HG02981 (cell line): ENCODE measurements around the gene REXO4.
"Not testable (repeated sequence)": the region's sequence is repeated elsewhere in the genome, so short reads cannot be mapped to it uniquely, and the experiment has no call there.

Experiments
- ATAC-seq: cut with Tn5 transposase; IDR thresholded peaks from one replicate; pipeline ENCODE4 v1.9.1; 2021; ENCODE audit warnings: mild to moderate bottlenecking, moderate library complexity; ENCODE audit not compliant: unreplicated experiment

REXO4 gene

GRCh38 chr9:133390713-133391112 is 27.1 kb downstream of the REXO4 start:
- ATAC-seq = no peak

GRCh38 chr9:133389562-133389961 is 28.2 kb downstream of the REXO4 start:
- no peak for ATAC-seq

GRCh38 chr9:133389025-133389557 is 28.7 kb downstream of the REXO4 start:
- ATAC-seq = no peak

- no peak for ATAC-seq
Observed at GRCh38 chr9:133387680-133388079, 30.1 kb downstream of the REXO4 start.

GRCh38 chr9:133386338-133386737 is 31.5 kb downstream of the REXO4 start:
- no peak for ATAC-seq

GRCh38 chr9:133385452-133385851 is 32.4 kb downstream of the REXO4 start:
- ATAC-seq = no peak

- ATAC-seq = no peak
Observed at GRCh38 chr9:133384736-133385321, 33.0 kb downstream of the REXO4 start.

GRCh38 chr9:133383438-133383837 is 34.4 kb downstream of the REXO4 start:
- ATAC-seq = no peak

GRCh38 chr9:133382507-133383141 is 35.2 kb downstream of the REXO4 start:
- no peak for ATAC-seq

- ATAC-seq = no peak
Observed at GRCh38 chr9:133380734-133381133, 37.1 kb downstream of the REXO4 start.

- ATAC-seq = no peak
Observed at GRCh38 chr9:133379153-133380086, 38.4 kb downstream of the REXO4 start.

- no peak for ATAC-seq
Observed at GRCh38 chr9:133378408-133378962, 39.3 kb downstream of the REXO4 start.

GRCh38 chr9:133377721-133378216 is 40.0 kb downstream of the REXO4 start:
- no peak for ATAC-seq

GRCh38 chr9:133377280-133377679 is 40.5 kb downstream of the REXO4 start:
- not testable (repeated sequence) for ATAC-seq

GRCh38 chr9:133375724-133376654 is 41.8 kb downstream of the REXO4 start, which contains the start of the genes STKLD1 and SURF4:
STKLD1 (plus strand) TSS chr9:133376366; CDS start chr9:133376474, 108 bp downstream.
SURF4 (minus strand) TSS chr9:133376060; CDS start chr9:133375969, 91 bp downstream.
- peak; percentile 90 for ATAC-seq

- ATAC-seq = peak; percentile 3
Observed at GRCh38 chr9:133375116-133375723, 42.6 kb downstream of the REXO4 start.

GRCh38 chr9:133374612-133375115 is 43.1 kb downstream of the REXO4 start:
- no peak for ATAC-seq

- ATAC-seq = no peak
Observed at GRCh38 chr9:133372144-133372543, 45.7 kb downstream of the REXO4 start.

GRCh38 chr9:133371261-133371711 is 46.5 kb downstream of the REXO4 start:
- no peak for ATAC-seq
